ENCODE results near the gene BIRC3. TPM values are rescaled to one million over a fixed set of nuclear protein-coding genes. Genes with fewer than 3 reads are reported as not detected.

Gene BIRC3
- total RNA-seq, 1 experiment from 2014 or later = 4.7 TPM

DNA sequence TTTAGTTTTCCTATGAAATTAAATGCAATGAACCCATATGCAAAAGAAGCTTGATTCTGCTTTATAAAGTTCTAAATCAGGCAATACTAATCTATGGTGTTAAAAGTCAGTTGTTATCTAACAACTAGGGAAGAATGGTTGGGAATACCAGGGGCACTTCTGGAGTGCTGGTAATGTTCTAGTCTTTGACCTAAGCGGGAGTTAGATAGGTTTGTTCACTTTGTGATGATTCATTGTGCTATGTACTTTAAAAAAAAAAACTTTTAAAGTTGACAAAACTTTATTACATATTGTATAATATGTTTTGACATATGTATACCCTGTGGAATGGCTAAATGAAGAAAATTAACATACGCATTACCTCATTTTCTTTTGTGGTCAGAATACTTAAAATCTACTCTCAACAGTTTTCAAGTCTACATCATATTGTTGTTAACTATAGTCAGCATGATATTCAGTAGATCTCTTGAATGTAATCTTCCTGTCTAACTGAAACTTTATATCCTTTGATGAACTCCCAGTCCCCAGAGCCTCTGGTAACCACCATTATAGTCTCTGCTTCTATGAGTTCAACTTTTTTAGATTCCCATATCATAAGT lies 69.0 kb downstream of the BIRC3 start:
- TF ChIP-seq POLR2A (IDR thresholded peaks at IDR 0.05; ENCODE audit: borderline replicate concordance, extremely low read depth, insufficient read depth, insufficient read length) (no peak), EZH2phosphoT487 (IDR thresholded peaks at IDR 0.05; ENCODE audit: borderline replicate concordance) (no peak), SRF (IDR thresholded peaks at IDR 0.05; ENCODE audit: low read depth) (no peak), SIN3A (IDR thresholded peaks at IDR 0.05; ENCODE audit: low read depth) (no peak), ZFX (IDR thresholded peaks at IDR 0.05) (no peak), TCF7L2 (IDR thresholded peaks at IDR 0.05; ENCODE audit: borderline replicate concordance, extremely low read depth, insufficient read depth, insufficient read length) (no peak), RAD21 (IDR thresholded peaks at IDR 0.05; ENCODE audit: low read depth) (no peak), CEBPB (IDR thresholded peaks at IDR 0.05; ENCODE audit: low read depth) (no peak)
- BruUV-seq (replicated peaks) = no TSS peak
- Histone ChIP-seq H4K20me1 (ENCODE audit: insufficient read depth) (no peaks in the 10 kb centered on the region), H3K9me3 (ENCODE audit: control insufficient read depth in 1 of 2, insufficient read depth in 1 of 2, low read depth in 1 of 2, low read length in 2 of 2) (no peaks in the 10 kb centered on the region), H3K4me3 (replicated peaks in 1 of 2; ENCODE audit: low read depth in 1 of 2, low read length in 2 of 2) (no peak overlapping the region), H3K9me2 (ENCODE audit: insufficient read depth) (no peaks in the 10 kb centered on the region), H2AFZ (ENCODE audit: low read depth, low read length, poor library complexity, severe bottlenecking) (no peak overlapping the region), H3K4me2 (ENCODE audit: low read length) (no peak overlapping the region), H3K4me1 (ENCODE audit: control insufficient read depth in 1 of 2, insufficient read depth in 2 of 2, low read length in 2 of 2) (no peaks in the 10 kb centered on the region; a peak in 1 of 4 replicates), H3K27me3 (ENCODE audit: insufficient read depth, low read length) (no peaks in the 10 kb centered on the region), H3K79me2 (ENCODE audit: insufficient read depth, low read length) (no peaks in the 10 kb centered on the region; the same call in 1 of the 2 replicates), H3K27ac (ENCODE audit: low read depth, low read length) (no peak overlapping the region), H3K9ac (ENCODE audit: low read length) (no peak overlapping the region), H3K36me3 (ENCODE audit: control insufficient read depth in 1 of 2, insufficient read depth in 2 of 2, low read length in 2 of 2) (peaks cover 0 to 8% of the 10 kb centered on the region in 2 experiments; a peak in 1 of 4 replicates)
- no peak for ATAC-seq
- POLR2A ChIA-PET = no interaction called here
- DNase-seq (ENCODE audit: low read depth, low spot score) = no peak
- RAD21 ChIA-PET (ENCODE audit: low non-redundant PET in 1 of 2, low total read pairs in 2 of 2, uncharacterized antibody in 2 of 2, unreplicated experiment in 2 of 2) = no interaction called here
- CTCF ChIA-PET = no interaction called here
- intact Hi-C loops (cut with micrococcal nuclease) = no loop called here

GRCh38 chr11:102387043-102387781 lies 69.9 kb downstream of the BIRC3 start:
- CTCF ChIA-PET = no interaction called here
- POLR2A ChIA-PET = no interaction called here
- no peak overlapping the region for H2AFZ ChIP-seq (ENCODE audit: low read depth, low read length, poor library complexity, severe bottlenecking)
- intact Hi-C loops (cut with micrococcal nuclease) = no loop called here
- H3K9me2 ChIP-seq (ENCODE audit: insufficient read depth) = no peaks in the 10 kb centered on the region
- BruUV-seq (replicated peaks) = no TSS peak
- peaks cover 0 to 8% of the 10 kb centered on the region in 2 experiments; a peak in 1 of 4 replicates for H3K36me3 ChIP-seq (ENCODE audit: control insufficient read depth in 1 of 2, insufficient read depth in 2 of 2, low read length in 2 of 2)
- H3K4me1 ChIP-seq (ENCODE audit: control insufficient read depth in 1 of 2, insufficient read depth in 2 of 2, low read length in 2 of 2) = no peaks in the 10 kb centered on the region; a peak in 1 of 4 replicates
- no peaks in the 10 kb centered on the region for H4K20me1 ChIP-seq (ENCODE audit: insufficient read depth)
- H3K4me3 ChIP-seq (replicated peaks in 1 of 2; ENCODE audit: low read depth in 1 of 2, low read length in 2 of 2) = no peak overlapping the region
- no peak overlapping the region for H3K9ac ChIP-seq (ENCODE audit: low read length)
- no peak overlapping the region for H3K4me2 ChIP-seq (ENCODE audit: low read length)
- DNase-seq (ENCODE audit: low read depth, low spot score) = no peak
- H3K9me3 ChIP-seq (ENCODE audit: control insufficient read depth in 1 of 2, insufficient read depth in 1 of 2, low read depth in 1 of 2, low read length in 2 of 2) = no peaks in the 10 kb centered on the region
- no peaks in the 10 kb centered on the region for H3K27me3 ChIP-seq (ENCODE audit: insufficient read depth, low read length)
- H3K79me2 ChIP-seq (ENCODE audit: insufficient read depth, low read length) = no peaks in the 10 kb centered on the region; the same call in 1 of the 2 replicates
- no peak overlapping the region for H3K27ac ChIP-seq (ENCODE audit: low read depth, low read length)
- RAD21 ChIA-PET (ENCODE audit: low non-redundant PET in 1 of 2, low total read pairs in 2 of 2, uncharacterized antibody in 2 of 2, unreplicated experiment in 2 of 2) = no interaction called here
- no peak for ATAC-seq
- no peak for TF ChIP-seq POLR2A (IDR thresholded peaks at IDR 0.05; ENCODE audit: borderline replicate concordance, extremely low read depth, insufficient read depth, insufficient read length)
- no peak for TF ChIP-seq ZFX (IDR thresholded peaks at IDR 0.05)
- no peak for TF ChIP-seq JUND (IDR thresholded peaks at IDR 0.05)
- TF ChIP-seq ZBTB33 (IDR thresholded peaks at IDR 0.05; ENCODE audit: extremely low read depth, insufficient replicate concordance, low read length) = no peak
- no peak for TF ChIP-seq CBX3 (IDR thresholded peaks at IDR 0.05; ENCODE audit: low read depth)
- TF ChIP-seq SRF (IDR thresholded peaks at IDR 0.05; ENCODE audit: low read depth) = no peak
- TF ChIP-seq CEBPB (IDR thresholded peaks at IDR 0.05; ENCODE audit: low read depth) = no peak
- TF ChIP-seq SIN3A (IDR thresholded peaks at IDR 0.05; ENCODE audit: low read depth) = no peak
